HCT116 (cell line): Measurements from ENCODE around the gene MID1.

ENCODE experiments used
- CTCF ChIP-seq, 3 experiments: fragments of 200-600 bp in 1 of 3; sonication (generic) in 1 of 3; IDR thresholded peaks in 2 of 3; conservative IDR thresholded peaks in 1 of 3; 2 replicates each; pipeline ENCODE4 v1.5.1; 2012 to 2017; ENCODE audit warnings: low read depth in 2 of 3, low read length in 2 of 3, antibody characterized with exemption in 1 of 3, borderline replicate concordance in 1 of 3, control low read depth in 1 of 3, mild to moderate bottlenecking in 1 of 3, mixed read lengths in 1 of 3, mixed run types in 1 of 3, moderate library complexity in 1 of 3; ENCODE audit not compliant: insufficient read depth in 1 of 3
- EGR1 ChIP-seq: IDR thresholded peaks from 2 replicates; pipeline ENCODE4 v1.6.1; 2012; ENCODE audit warnings: low read depth
- POLR2A ChIP-seq: IDR thresholded peaks from 2 replicates; pipeline ENCODE4 v1.7.0; 2011; ENCODE audit warnings: borderline replicate concordance; ENCODE audit not compliant: insufficient read depth, insufficient read length; ENCODE audit errors: extremely low read depth
- RAD21 ChIP-seq: IDR thresholded peaks from 2 replicates; pipeline ENCODE4 v1.6.1; 2012; ENCODE audit warnings: low read depth, mild to moderate bottlenecking
- REST ChIP-seq: IDR thresholded peaks from 2 replicates; pipeline ENCODE4 v1.6.1; 2012; ENCODE audit warnings: low read depth
- TCF7L2 ChIP-seq: IDR thresholded peaks from 2 replicates; pipeline ENCODE4 v1.7.0; 2011; ENCODE audit warnings: borderline replicate concordance, inconsistent platforms; ENCODE audit not compliant: insufficient read depth, insufficient read length; ENCODE audit errors: extremely low read depth

GRCh38 chrX:10636851-10637250, 16.5 kb upstream of the MID1 start:
- TF ChIP-seq REST, result no peak
- no peak for TF ChIP-seq RAD21
- no peak for TF ChIP-seq CTCF (IDR thresholded peaks at IDR 0.05 in 2 of 3, conservative IDR thresholded peaks at IDR 0.05 in 1 of 3; ENCODE audit: borderline replicate concordance in 1 of 3, insufficient read depth in 1 of 3, low read depth in 2 of 3, low read length in 2 of 3)
- TF ChIP-seq TCF7L2, result no peak
- TF ChIP-seq EGR1, result no peak
- no peak for TF ChIP-seq POLR2A
